HCT116 (cell line): Measurements from ENCODE around the gene KMT2B. TPM values are rescaled to one million over a fixed set of nuclear protein-coding genes. Genes with fewer than 3 reads are reported as not detected.

Source experiments
- ATAC-seq: fragments of 200-7000 bp; cut with Tn5 transposase; 2 replicates; pipeline ENCODE4 v1.9.1; 2020; ENCODE audit warnings: mild to moderate bottlenecking, moderate library complexity
- BruUV-seq: library from RNA; stranded (reverse); fragments of 400-500 nt; replicated peaks from 2 replicates; lab custom pipeline; 2021; lab: Mats Ljungman, UMichigan
- CTCF ChIA-PET: fragments of 300-600 bp; sonication (Branson Sonifier 250); formaldehyde crosslinking; loops from one replicate; lab custom pipeline; 2021; ENCODE audit warnings: antibody characterized with exemption; lab: Charles Lee
- POLR2A ChIA-PET: fragments of 300-600, 350-600 bp; sonication (Branson Sonifier 250); formaldehyde crosslinking; loops from one replicate; lab custom pipeline; 2021; ENCODE audit warnings: antibody characterized with exemption; lab: Charles Lee
- RAD21 ChIA-PET, 2 experiments: fragments of 300-600 bp; sonication (Branson Sonifier 250); formaldehyde crosslinking; loops; one replicate each; lab custom pipeline; 2023; ENCODE audit warnings: low total read pairs in 2 of 2; ENCODE audit not compliant: uncharacterized antibody in 2 of 2, unreplicated experiment in 2 of 2, low non-redundant PET in 1 of 2; lab: Charles Lee
- DNase-seq: peaks from one replicate; pipeline ENCODE4 v3.0.0-alpha.2; 2010; ENCODE audit warnings: low read depth, low spot score
- H2AFZ ChIP-seq: fragments of 200-600 bp; shearing (Covaris generic), sonication (generic); 2 replicates; pipeline ENCODE4 v1.6.1; 2017; ENCODE audit warnings: low read depth, mixed run types, mixed read lengths, antibody characterized with exemption, low read length; ENCODE audit not compliant: poor library complexity, severe bottlenecking
- H3K27ac ChIP-seq: 2 replicates; pipeline ENCODE4 v1.5.1; 2012; ENCODE audit warnings: low read depth, low read length
- H3K27me3 ChIP-seq: fragments of 200-600 bp; sonication (generic); 2 replicates; pipeline ENCODE4 v1.6.1; 2016; ENCODE audit warnings: mixed run types, low read length, mixed read lengths; ENCODE audit not compliant: insufficient read depth
- H3K36me3 ChIP-seq, 2 experiments: fragments of 200-500 bp in 1 of 2; fragments of 200-600 bp in 1 of 2; sonication (Bioruptor generic) in 1 of 2; sonication (generic) in 1 of 2; 2 replicates each; pipeline versions ENCODE4 v1.5.1 to v1.6.1; 2014 to 2016; ENCODE audit warnings: low read length in 2 of 2, inconsistent platforms in 1 of 2, mixed read lengths in 1 of 2, mixed run types in 1 of 2; ENCODE audit not compliant: insufficient read depth in 2 of 2, control insufficient read depth in 1 of 2
- H3K4me1 ChIP-seq, 2 experiments: fragments of 200-600 bp in 1 of 2; sonication (generic) in 1 of 2; 2 replicates each; pipeline versions ENCODE4 v1.5.1 to v1.6.1; 2012 to 2017; ENCODE audit warnings: low read length in 2 of 2, inconsistent platforms in 1 of 2, mild to moderate bottlenecking in 1 of 2, mixed read lengths in 1 of 2, mixed run types in 1 of 2, moderate library complexity in 1 of 2; ENCODE audit not compliant: insufficient read depth in 2 of 2, control insufficient read depth in 1 of 2
- H3K4me2 ChIP-seq: fragments of 200-600 bp; sonication (generic); 2 replicates; pipeline ENCODE4 v1.6.1; 2017; ENCODE audit warnings: mixed run types, low read length, mixed read lengths
- H3K4me3 ChIP-seq, 2 experiments: fragments of 200-600 bp in 1 of 2; sonication (generic) in 1 of 2; replicated peaks in 1 of 2; 2 replicates each; pipeline ENCODE4 v1.5.1; 2011 to 2016; ENCODE audit warnings: low read length in 2 of 2, control low read depth in 1 of 2, low read depth in 1 of 2, mild to moderate bottlenecking in 1 of 2, mixed read lengths in 1 of 2, mixed run types in 1 of 2
- H3K79me2 ChIP-seq: fragments of 200-600 bp; sonication (generic); 2 replicates; pipeline ENCODE4 v1.6.1; 2017; ENCODE audit warnings: mild to moderate bottlenecking, mixed run types, low read length, moderate library complexity, mixed read lengths; ENCODE audit not compliant: insufficient read depth
- H3K9ac ChIP-seq: fragments of 200-600 bp; sonication (generic); 2 replicates; pipeline ENCODE4 v1.6.1; 2016; ENCODE audit warnings: low read length, mixed read lengths
- H3K9me2 ChIP-seq: fragments of 200-600 bp; sonication (generic), shearing (Covaris generic); 2 replicates; pipeline ENCODE4 v1.6.1; 2017; ENCODE audit warnings: mixed run types, mild to moderate bottlenecking, moderate library complexity; ENCODE audit not compliant: insufficient read depth
- H3K9me3 ChIP-seq, 2 experiments: fragments of 200-500 bp in 1 of 2; fragments of 200-600 bp in 1 of 2; sonication (Bioruptor generic) in 1 of 2; sonication (generic) in 1 of 2; 2 replicates each; pipeline ENCODE4 v1.6.1; 2014 to 2017; ENCODE audit warnings: low read length in 2 of 2, mixed read lengths in 2 of 2, inconsistent platforms in 1 of 2, low read depth in 1 of 2, mild to moderate bottlenecking in 1 of 2, mixed run types in 1 of 2, moderate library complexity in 1 of 2; ENCODE audit not compliant: control insufficient read depth in 1 of 2, insufficient read depth in 1 of 2
- H4K20me1 ChIP-seq: fragments of 200-600 bp; sonication (generic), shearing (Covaris generic); 2 replicates; pipeline ENCODE4 v1.6.1; 2017; ENCODE audit warnings: mixed run types, mild to moderate bottlenecking, moderate library complexity; ENCODE audit not compliant: insufficient read depth
- CEBPB ChIP-seq: IDR thresholded peaks from 2 replicates; pipeline ENCODE4 v1.6.1; 2012; ENCODE audit warnings: low read depth
- CTCF ChIP-seq, 3 experiments: fragments of 200-600 bp in 1 of 3; sonication (generic) in 1 of 3; IDR thresholded peaks in 2 of 3; conservative IDR thresholded peaks in 1 of 3; 2 replicates each; pipeline ENCODE4 v1.5.1; 2012 to 2017; ENCODE audit warnings: low read depth in 2 of 3, low read length in 2 of 3, antibody characterized with exemption in 1 of 3, borderline replicate concordance in 1 of 3, control low read depth in 1 of 3, mild to moderate bottlenecking in 1 of 3, mixed read lengths in 1 of 3, mixed run types in 1 of 3, moderate library complexity in 1 of 3; ENCODE audit not compliant: insufficient read depth in 1 of 3
- EGR1 ChIP-seq: IDR thresholded peaks from 2 replicates; pipeline ENCODE4 v1.6.1; 2012; ENCODE audit warnings: low read depth
- EZH2 ChIP-seq: fragments of 200-600 bp; sonication (generic); IDR thresholded peaks from 2 replicates; pipeline ENCODE4 v1.6.1; 2017; ENCODE audit warnings: antibody characterized with exemption, mixed run types
- FOSL1 ChIP-seq: IDR thresholded peaks from 2 replicates; pipeline ENCODE4 v1.6.1; 2012; ENCODE audit warnings: low read depth
- JUND ChIP-seq: IDR thresholded peaks from 2 replicates; pipeline ENCODE4 v1.6.1; 2012
- POLR2A ChIP-seq: IDR thresholded peaks from 2 replicates; pipeline ENCODE4 v1.7.0; 2011; ENCODE audit warnings: borderline replicate concordance; ENCODE audit not compliant: insufficient read depth, insufficient read length; ENCODE audit errors: extremely low read depth
- POLR2AphosphoS5 ChIP-seq: IDR thresholded peaks from 2 replicates; pipeline ENCODE4 v1.6.1; 2011; ENCODE audit warnings: mild to moderate bottlenecking, low read depth, low read length, moderate library complexity
- RAD21 ChIP-seq: IDR thresholded peaks from 2 replicates; pipeline ENCODE4 v1.6.1; 2012; ENCODE audit warnings: low read depth, mild to moderate bottlenecking
- REST ChIP-seq: IDR thresholded peaks from 2 replicates; pipeline ENCODE4 v1.6.1; 2012; ENCODE audit warnings: low read depth
- SIN3A ChIP-seq: IDR thresholded peaks from 2 replicates; pipeline ENCODE4 v1.6.1; 2012; ENCODE audit warnings: low read depth
- TCF7L2 ChIP-seq: IDR thresholded peaks from 2 replicates; pipeline ENCODE4 v1.7.0; 2011; ENCODE audit warnings: borderline replicate concordance, inconsistent platforms; ENCODE audit not compliant: insufficient read depth, insufficient read length; ENCODE audit errors: extremely low read depth
- YY1 ChIP-seq: IDR thresholded peaks from 2 replicates; pipeline ENCODE4 v1.6.1; 2011; ENCODE audit warnings: low read length, low read depth, moderate library complexity, mild to moderate bottlenecking; ENCODE audit not compliant: insufficient replicate concordance; ENCODE audit errors: extremely low read depth
- ZNF274 ChIP-seq: fragments of 200-500 bp; sonication (Bioruptor generic); IDR thresholded peaks from 2 replicates; pipeline ENCODE4 v1.6.1; 2014; ENCODE audit warnings: mild to moderate bottlenecking, low read depth, low read length, inconsistent platforms
- intact Hi-C: fragments of 100-400 bp; cut with micrococcal nuclease; formaldehyde crosslinking; loops from 2 replicates; pipeline ENCODE4 v1.10.0; 2022
- total RNA-seq: library from RNA; stranded (reverse); gene quantifications from one replicate; pipeline ENCODE4 v1.2.1, GENCODE V29; 2021; ENCODE audit not compliant: unreplicated experiment
- TF ChIP-seq, protein P1 (sequence below): IDR thresholded peaks from 2 replicates; pipeline ENCODE4 v1.6.1; 2012
- TF ChIP-seq, protein P2 (sequence below): IDR thresholded peaks from 2 replicates; pipeline ENCODE4 v1.6.1; 2012
- TF ChIP-seq, protein P3 (sequence below): IDR thresholded peaks from 2 replicates; pipeline ENCODE4 v1.6.1; 2011; ENCODE audit warnings: mild to moderate bottlenecking, low read length, moderate library complexity; ENCODE audit not compliant: insufficient replicate concordance; ENCODE audit errors: extremely low read depth

Gene KMT2B
- total RNA-seq, 1 experiment from 2014 or later: 29.9 TPM

DNA sequence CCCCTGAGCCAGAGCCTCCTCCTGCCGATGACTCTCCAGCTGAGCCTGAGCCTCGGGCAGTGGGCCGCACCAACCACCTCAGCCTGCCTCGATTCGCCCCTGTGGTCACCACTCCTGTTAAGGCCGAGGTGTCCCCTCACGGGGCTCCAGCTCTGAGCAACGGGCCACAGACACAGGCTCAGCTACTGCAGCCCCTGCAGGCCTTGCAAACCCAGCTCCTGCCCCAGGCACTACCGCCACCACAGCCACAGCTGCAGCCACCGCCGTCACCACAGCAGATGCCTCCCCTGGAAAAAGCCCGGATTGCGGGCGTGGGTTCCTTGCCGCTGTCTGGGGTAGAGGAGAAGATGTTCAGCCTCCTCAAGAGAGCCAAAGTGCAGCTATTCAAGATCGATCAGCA, 3.6 kb downstream of the KMT2B start:
- POLR2A ChIA-PET: no interaction called here
- no peak overlapping the region for H3K27ac ChIP-seq
- H3K4me1 ChIP-seq: peaks cover 7 to 16% of the 10 kb centered on the region in 2 experiments; a peak in 3 of 4 replicates
- H2AFZ ChIP-seq: no peak overlapping the region
- no peak overlapping the region for H3K4me3 ChIP-seq
- TF ChIP-seq JUND (no peak), CTCF (IDR thresholded peaks at IDR 0.05 in 2 of 3, conservative IDR thresholded peaks at IDR 0.05 in 1 of 3; ENCODE audit: borderline replicate concordance in 1 of 3, insufficient read depth in 1 of 3, low read depth in 2 of 3, low read length in 2 of 3) (no peak), TCF7L2 (no peak), POLR2AphosphoS5 (no peak), FOSL1 (no peak), EGR1 (no peak), ZNF274 (no peak), CEBPB (no peak), YY1 (no peak), RAD21 (no peak), EZH2 (no peak), POLR2A (no peak), SIN3A (no peak), REST (no peak)
- TF ChIP-seq, protein P1, sequence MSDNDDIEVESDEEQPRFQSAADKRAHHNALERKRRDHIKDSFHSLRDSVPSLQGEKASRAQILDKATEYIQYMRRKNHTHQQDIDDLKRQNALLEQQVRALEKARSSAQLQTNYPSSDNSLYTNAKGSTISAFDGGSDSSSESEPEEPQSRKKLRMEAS: no peak
- TF ChIP-seq, protein P2, sequence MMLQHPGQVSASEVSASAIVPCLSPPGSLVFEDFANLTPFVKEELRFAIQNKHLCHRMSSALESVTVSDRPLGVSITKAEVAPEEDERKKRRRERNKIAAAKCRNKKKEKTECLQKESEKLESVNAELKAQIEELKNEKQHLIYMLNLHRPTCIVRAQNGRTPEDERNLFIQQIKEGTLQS: no peak
- TF ChIP-seq, protein P3, sequence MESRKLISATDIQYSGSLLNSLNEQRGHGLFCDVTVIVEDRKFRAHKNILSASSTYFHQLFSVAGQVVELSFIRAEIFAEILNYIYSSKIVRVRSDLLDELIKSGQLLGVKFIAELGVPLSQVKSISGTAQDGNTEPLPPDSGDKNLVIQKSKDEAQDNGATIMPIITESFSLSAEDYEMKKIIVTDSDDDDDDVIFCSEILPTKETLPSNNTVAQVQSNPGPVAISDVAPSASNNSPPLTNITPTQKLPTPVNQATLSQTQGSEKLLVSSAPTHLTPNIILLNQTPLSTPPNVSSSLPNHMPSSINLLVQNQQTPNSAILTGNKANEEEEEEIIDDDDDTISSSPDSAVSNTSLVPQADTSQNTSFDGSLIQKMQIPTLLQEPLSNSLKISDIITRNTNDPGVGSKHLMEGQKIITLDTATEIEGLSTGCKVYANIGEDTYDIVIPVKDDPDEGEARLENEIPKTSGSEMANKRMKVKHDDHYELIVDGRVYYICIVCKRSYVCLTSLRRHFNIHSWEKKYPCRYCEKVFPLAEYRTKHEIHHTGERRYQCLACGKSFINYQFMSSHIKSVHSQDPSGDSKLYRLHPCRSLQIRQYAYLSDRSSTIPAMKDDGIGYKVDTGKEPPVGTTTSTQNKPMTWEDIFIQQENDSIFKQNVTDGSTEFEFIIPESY: no peak
- H3K27me3 ChIP-seq: no peaks in the 10 kb centered on the region
- no TSS peak for BruUV-seq
- no peaks in the 10 kb centered on the region for H3K9me2 ChIP-seq
- H4K20me1 ChIP-seq: no peaks in the 10 kb centered on the region
- RAD21 ChIA-PET: no interaction called here
- no peak overlapping the region for H3K9ac ChIP-seq
- ATAC-seq: no peak
- H3K4me2 ChIP-seq: no peak overlapping the region
- intact Hi-C loops: no loop called here
- H3K9me3 ChIP-seq: no peaks in the 10 kb centered on the region
- peaks cover 35% of the 10 kb centered on the region for H3K79me2 ChIP-seq
- H3K36me3 ChIP-seq: peaks cover 49 to 51% of the 10 kb centered on the region in 2 experiments; a peak in 3 of 4 replicates
- DNase-seq: no peak
- CTCF ChIA-PET: no interaction called here
